NCI-H2171 treated with DMSO at 0.1 percent for 48 hours (cell line): ENCODE results near the gene ADIPOR2.
"Not testable (repeated sequence)": the region's sequence is repeated elsewhere in the genome, so short reads cannot be mapped to it uniquely, and the experiment has no call there.

Source experiments
- DNase-seq: peaks from one replicate; lab custom pipeline; 2025; lab: John Stamatoyannopoulos, UW

ADIPOR2 gene

GRCh38 chr12:1812650-1813302 lies 121.9 kb downstream of the ADIPOR2 start:
- no peak for DNase-seq

GRCh38 chr12:1814266-1814665 lies 123.4 kb downstream of the ADIPOR2 start:
- DNase-seq: no peak

- no peak for DNase-seq
These were observed 124.2 kb downstream of the ADIPOR2 start for GRCh38 chr12:1815108-1815507.

- DNase-seq: no peak
These were observed 125.2 kb downstream of the ADIPOR2 start for GRCh38 chr12:1815814-1816729.

GRCh38 chr12:1816730-1817348 lies 126.0 kb downstream of the ADIPOR2 start:
- no peak for DNase-seq

- not testable (repeated sequence) for DNase-seq
These were observed 127.1 kb downstream of the ADIPOR2 start for GRCh38 chr12:1817928-1818327.

GRCh38 chr12:1819050-1819449 lies 128.2 kb downstream of the ADIPOR2 start:
- no peak for DNase-seq

GRCh38 chr12:1819571-1819970 lies 128.7 kb downstream of the ADIPOR2 start:
- peak; percentile 41 for DNase-seq

- DNase-seq: peak; percentile 92
These were observed 129.5 kb downstream of the ADIPOR2 start, which contains the start of gene LRTM2 for GRCh38 chr12:1820191-1820895. Gene LRTM2 (plus strand): TSS chr12:1820565. CDS start chr12:1828149, 7,584 bp downstream.

GRCh38 chr12:1820896-1821291 lies 130.0 kb downstream of the ADIPOR2 start:
- no peak for DNase-seq

- peak; percentile 88 for DNase-seq
These were observed 130.9 kb downstream of the ADIPOR2 start for GRCh38 chr12:1821805-1822204.

- DNase-seq: no peak
These were observed 131.8 kb downstream of the ADIPOR2 start for GRCh38 chr12:1822699-1823098.

GRCh38 chr12:1823237-1823636 lies 132.4 kb downstream of the ADIPOR2 start:
- DNase-seq: no peak

- DNase-seq: peak; percentile 59
These were observed 134.7 kb downstream of the ADIPOR2 start for GRCh38 chr12:1825382-1826102.

GRCh38 chr12:1826401-1826800 lies 135.5 kb downstream of the ADIPOR2 start:
- DNase-seq: no peak

GRCh38 chr12:1826867-1827705 lies 136.2 kb downstream of the ADIPOR2 start:
- DNase-seq: peak; percentile 90

GRCh38 chr12:1827826-1828805 lies 137.2 kb downstream of the ADIPOR2 start:
- DNase-seq: peak; percentile 90

GRCh38 chr12:1828856-1829255 lies 138.0 kb downstream of the ADIPOR2 start:
- peak; percentile 86 for DNase-seq

- DNase-seq: peak; percentile 64
These were observed 138.5 kb downstream of the ADIPOR2 start for GRCh38 chr12:1829306-1829900.
